Measurements from ENCODE around the gene CES4A. TPM values are rescaled to one million over a fixed set of nuclear protein-coding genes. Genes with fewer than 3 reads are reported as not detected.
A peak's percentile ranks its signal among the peaks of the same experiment; 100 is the strongest.
"Not testable (repeated sequence)": the region's sequence is repeated elsewhere in the genome, so short reads cannot be mapped to it uniquely, and the experiment has no call there.

The CES4A gene
- total RNA-seq, 1 experiment from 2014 or later: not detected

DNA sequence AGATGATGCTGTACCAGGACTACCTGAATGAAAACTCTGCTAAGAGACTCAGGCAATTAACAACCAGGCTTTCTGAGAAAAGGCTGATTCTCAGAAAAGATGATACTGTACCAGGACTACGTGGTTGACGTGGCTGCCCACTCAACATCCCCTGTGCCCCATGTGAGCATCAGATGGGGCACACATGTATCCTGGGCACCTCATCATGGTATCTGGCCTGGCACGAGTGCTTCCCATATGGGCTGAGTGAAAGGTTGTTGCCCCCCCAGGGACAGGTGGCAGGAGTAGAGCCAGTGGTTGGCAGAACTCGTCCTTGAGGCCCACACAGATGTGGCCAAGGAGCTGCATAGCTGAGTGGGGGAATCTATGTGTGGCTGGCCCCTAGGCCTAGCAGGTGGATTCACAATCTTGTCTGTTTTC lies 3.5 kb upstream of the CES4A start:
- DNase-seq (ENCODE audit: low read depth): no peak

DNA sequence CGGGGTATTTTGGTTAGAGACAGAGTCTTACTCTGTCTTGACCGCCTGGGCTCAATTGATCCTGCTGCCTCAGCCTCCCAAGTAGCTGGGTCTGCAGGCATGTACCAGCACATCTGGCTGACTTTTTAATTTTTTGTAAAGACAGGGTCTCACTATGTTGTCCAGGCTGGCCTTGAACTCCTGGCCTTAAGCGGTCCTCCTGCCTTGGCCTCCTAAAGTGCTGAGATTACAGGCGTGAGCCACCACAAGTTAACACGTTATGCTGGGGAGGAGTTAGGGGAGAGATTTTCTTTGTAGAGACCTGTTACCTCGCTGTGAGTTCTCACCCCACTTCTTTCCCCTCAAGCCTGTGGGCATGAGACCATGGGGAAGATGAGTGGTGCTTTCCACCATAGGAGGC lies 1.8 kb upstream of the CES4A start:
- no peak for DNase-seq (ENCODE audit: low read depth)

DNA sequence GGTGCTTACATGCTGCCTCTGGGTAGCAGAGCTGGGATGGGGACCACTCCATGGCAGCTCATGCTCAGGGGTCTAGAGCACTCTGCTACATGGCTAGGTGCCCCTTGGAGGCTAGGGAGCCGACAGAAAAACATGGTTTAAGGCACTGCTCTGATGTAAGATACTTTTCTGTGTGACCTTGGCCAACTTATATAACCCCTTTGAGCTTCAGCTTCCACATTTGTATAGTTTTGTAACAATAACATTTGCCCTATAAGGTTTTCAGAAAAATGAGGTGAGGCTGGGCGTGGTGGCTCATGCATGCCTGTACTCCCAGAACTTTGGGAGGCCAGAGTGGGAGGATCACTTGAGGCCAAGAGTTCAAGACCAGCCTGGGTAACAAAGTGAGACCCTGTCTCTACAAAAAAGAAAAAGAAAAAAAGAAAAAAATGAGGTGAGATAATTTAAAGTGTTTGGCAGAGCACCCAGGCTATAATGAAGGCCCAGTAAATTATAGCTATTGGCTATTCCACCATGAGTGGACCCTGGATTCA lies 3.2 kb downstream of the CES4A start:
- DNase-seq (ENCODE audit: low read depth): no peak

GRCh38 chr16:66993558-66993957 lies 5.2 kb downstream of the CES4A start:
- DNase-seq (ENCODE audit: low read depth): not testable (repeated sequence)

DNA sequence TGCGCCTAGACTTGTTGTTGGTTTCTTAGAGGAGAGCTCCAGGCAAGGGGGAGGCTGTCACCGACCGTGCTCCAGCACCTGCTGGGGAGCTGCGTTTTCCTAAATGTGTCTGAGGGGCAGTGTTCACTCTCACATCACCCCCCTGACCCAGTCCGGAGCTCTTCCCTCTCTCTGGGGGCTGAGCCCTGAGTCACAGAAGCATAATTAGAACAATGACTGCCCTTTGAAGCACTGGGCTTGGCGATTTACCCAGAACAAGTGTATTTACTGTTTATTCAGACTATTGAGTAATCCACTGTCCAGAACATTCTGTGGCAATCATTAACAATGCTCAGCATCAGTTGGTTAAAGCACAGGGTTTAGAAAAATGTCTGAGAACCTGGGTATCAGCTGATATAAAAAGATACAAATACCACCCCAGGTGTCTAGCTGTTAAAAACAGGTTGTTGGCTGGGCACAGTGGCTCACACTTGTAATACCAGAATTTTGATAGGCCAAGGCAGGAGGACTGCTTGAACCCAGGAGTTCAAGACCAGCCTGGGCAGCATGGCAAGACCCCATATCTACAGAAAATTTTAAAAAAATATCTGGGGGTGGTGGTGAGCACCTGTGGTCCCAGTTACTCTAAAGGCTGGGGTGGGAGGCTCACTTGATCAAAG lies 8.1 kb downstream of the CES4A start:
- DNase-seq (ENCODE audit: low read depth): peak; percentile 61

DNA sequence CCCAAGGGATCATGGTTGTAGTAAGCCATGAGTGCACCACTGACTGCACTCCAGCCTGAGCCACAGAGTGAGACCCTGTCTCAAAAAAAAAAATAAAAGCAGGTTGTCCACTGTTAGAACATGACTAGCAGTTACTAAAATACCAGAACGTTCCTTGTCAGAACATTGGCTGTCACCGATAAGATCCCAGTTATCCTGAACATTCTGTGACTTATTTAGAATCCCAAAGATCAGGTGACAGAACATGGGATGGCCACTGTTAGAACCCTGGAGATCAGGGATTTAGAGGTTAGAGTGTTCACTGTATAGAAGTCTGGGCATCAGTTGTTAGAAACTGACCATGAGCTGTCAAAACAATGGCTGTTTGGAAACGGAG lies 8.6 kb downstream of the CES4A start:
- DNase-seq (ENCODE audit: low read depth): no peak

GRCh38 chr16:67000384-67001351 lies 12.3 kb downstream of the CES4A start:
- no peak for DNase-seq (ENCODE audit: low read depth)

- peak; percentile 39 for DNase-seq (ENCODE audit: low read depth)
These were observed 13.3 kb downstream of the CES4A start for GRCh38 chr16:67001726-67002125.

DNA sequence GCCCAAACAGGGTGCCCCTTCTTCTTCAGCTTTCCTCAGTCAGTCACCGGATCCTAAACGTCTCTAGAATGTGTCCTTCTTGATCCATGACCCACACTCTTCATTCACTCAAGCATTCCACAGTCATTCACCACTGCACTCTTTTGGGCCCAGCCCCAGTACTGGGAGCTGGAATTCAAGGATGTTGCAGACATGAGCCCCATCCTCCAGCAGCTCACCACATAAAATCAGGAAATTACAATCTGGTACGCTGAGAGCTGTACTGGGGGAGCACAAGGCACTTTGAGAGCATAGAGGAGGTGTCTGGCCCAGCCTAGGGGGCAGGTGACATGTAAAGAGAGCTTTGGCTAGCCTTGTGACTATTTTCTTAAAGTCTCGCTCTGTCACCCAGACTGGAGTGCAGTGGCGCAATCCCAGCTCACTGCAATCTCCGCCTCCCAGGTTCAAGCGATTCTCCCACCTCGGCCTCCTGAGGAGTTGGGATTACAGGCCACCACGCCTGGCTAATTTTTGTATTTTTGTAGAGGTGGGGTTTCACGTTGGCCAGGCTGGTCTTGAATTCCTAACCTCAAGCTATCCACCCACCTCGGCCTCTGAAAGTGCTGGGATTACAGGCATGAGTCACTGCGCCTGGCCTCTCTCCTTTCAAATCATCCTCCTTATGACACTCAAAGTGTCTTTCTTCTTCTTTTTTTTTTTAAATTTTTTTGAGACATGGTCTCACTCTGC lies 18.7 kb downstream of the CES4A start:
- DNase-seq (ENCODE audit: low read depth): peak; percentile 29

DNA sequence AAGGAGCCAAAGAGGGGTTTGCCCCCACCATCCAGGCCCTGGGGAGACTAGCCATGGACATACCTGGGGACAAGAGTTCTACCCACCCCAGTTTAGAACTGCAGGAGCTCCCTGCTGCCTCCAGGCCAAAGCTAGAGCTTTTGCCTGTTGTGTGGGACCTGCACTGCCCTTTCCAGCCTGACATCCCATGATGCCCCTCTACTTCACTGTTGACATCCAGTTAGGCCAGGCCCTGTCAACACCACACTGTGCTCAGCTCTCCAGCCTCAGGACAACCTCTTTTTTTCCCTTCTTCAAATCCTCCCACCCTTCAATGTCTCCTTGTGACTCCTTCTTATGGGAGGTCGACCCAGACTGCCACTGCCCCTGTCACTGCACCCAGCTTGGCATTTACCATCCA lies 20.8 kb downstream of the CES4A start:
- DNase-seq (ENCODE audit: low read depth): no peak

DNA sequence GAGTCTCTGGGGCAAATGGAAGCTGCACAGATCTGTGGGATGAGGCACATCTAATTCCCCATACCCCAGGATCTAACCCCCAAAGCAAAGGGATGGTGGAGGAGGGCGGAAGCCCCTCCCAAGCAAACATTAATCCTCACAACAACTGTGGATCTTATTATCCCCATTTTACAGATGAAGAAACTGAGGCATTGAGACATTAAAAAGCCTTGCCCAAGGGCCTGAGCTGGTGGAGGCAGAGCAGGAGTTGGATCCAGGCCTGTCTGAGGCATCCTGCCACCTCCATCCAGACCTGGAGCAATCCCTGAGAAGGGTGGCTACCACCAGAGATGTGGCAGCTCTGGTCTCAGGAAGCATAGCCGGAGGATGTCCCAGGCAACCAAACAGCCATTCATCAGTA lies 22.9 kb downstream of the CES4A start:
- DNase-seq (ENCODE audit: low read depth): no peak

GRCh38 chr16:67013233-67013822 lies 24.9 kb downstream of the CES4A start:
- DNase-seq (ENCODE audit: low read depth): no peak

GRCh38 chr16:67013823-67014633 lies 25.6 kb downstream of the CES4A start:
- peak; percentile 54 for DNase-seq (ENCODE audit: low read depth)

GRCh38 chr16:67014634-67015312 lies 26.4 kb downstream of the CES4A start:
- no peak for DNase-seq (ENCODE audit: low read depth)

DNA sequence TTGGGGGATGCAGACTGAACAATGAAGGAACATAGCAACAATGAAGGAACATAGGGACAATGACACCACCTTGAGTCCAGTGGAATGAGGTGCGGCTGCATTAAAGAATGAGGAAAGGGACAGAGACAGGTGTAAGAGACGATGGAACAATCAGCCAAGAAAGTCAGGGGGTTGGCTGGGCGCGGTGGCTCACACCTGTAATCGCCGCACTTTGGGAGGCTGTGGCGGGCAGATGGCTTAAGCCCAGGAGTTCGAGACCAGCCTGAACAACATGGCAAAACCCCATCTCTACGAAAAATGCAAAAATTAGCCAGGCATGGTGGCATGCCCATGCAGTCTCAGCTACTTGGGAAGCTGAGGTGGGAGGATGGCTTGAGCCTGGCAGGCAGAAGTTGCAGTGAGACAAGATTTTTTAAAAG lies 26.9 kb downstream of the CES4A start:
- peak; percentile 27 for DNase-seq (ENCODE audit: low read depth)

GRCh38 chr16:67016143-67016542 lies 27.8 kb downstream of the CES4A start:
- DNase-seq (ENCODE audit: low read depth): no peak

- no peak for DNase-seq (ENCODE audit: low read depth)
These were observed 28.5 kb downstream of the CES4A start for GRCh38 chr16:67016681-67017420.

GRCh38 chr16:67017421-67017750 lies 29.0 kb downstream of the CES4A start:
- no peak for DNase-seq (ENCODE audit: low read depth)

GRCh38 chr16:67017810-67018488 lies 29.6 kb downstream of the CES4A start:
- DNase-seq (ENCODE audit: low read depth): peak; percentile 95
